ENCODE results near the gene BRI3.

The BRI3 gene

GRCh38 chr7:98295467-98296192, 14.1 kb downstream of the BRI3 start:
- TF ChIP-seq CTCF (IDR thresholded peaks at IDR 0.05; ENCODE audit: low read depth, low read length): no peak
- DNase-seq (ENCODE audit: extremely low read depth, low read depth): no peak

DNA sequence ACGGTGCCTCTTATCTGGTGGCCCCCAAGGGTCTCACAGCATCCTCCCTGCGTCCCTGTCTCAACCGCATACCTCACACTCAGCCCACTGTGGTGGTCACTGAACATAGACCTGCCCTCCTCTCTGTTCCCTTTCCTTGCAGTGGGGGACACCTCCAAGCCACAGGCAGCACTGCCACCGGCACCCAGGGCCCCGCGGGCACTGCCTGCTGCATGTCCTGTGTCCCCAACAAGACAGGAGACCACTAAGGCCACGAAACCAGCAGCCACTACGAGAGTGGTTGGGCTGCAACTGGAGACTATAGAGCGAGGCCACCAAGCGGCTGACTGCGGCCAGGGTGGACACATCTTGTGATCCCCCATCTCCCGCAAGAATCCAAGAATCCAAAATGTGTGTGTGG, 15.3 kb downstream of the BRI3 start:
- DNase-seq (ENCODE audit: extremely low read depth, low read depth): no peak
- TF ChIP-seq CTCF (IDR thresholded peaks at IDR 0.05; ENCODE audit: low read depth, low read length): no peak

DNA sequence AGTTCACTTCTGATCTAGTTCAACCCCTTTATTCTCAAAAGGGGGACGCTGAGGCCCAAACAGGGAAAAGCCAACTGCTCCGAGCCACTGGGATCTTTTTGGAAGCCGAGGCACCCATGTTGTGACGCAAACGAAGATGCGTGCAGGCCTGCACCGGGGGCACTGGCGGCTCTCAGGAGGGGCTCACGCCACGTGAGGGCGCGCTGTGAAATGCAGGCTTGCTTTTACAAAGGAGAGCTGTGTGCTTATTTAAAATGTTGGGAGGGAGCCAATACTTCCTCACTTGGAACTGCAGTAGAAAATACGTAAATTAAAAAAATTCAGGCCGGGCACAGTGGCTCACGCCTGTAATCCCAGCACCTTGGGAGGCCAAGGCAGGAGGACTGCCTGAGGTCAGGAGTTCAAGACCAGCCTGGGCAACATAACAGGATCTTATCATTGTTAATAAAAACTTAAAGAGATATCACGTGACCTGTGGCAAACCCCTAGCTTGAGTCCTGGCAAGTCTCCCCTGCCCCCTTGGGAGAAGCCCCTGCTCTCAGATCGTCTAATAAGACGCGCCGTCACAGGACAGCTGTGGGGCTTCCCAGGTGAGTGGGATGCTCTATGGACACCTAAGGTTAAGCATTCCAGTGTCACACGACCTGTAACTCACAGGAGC, 16.3 kb downstream of the BRI3 start:
- DNase-seq (ENCODE audit: extremely low read depth, low read depth): no peak

GRCh38 chr7:98300595-98301372, 19.3 kb downstream of the BRI3 start:
- DNase-seq (ENCODE audit: extremely low read depth, low read depth): no peak
- TF ChIP-seq CTCF (IDR thresholded peaks at IDR 0.05; ENCODE audit: low read depth, low read length): no peak

More for the DNA sequence above, 16.3 kb downstream of the BRI3 start:
- no peak for TF ChIP-seq CTCF (IDR thresholded peaks at IDR 0.05; ENCODE audit: low read depth, low read length)

DNA sequence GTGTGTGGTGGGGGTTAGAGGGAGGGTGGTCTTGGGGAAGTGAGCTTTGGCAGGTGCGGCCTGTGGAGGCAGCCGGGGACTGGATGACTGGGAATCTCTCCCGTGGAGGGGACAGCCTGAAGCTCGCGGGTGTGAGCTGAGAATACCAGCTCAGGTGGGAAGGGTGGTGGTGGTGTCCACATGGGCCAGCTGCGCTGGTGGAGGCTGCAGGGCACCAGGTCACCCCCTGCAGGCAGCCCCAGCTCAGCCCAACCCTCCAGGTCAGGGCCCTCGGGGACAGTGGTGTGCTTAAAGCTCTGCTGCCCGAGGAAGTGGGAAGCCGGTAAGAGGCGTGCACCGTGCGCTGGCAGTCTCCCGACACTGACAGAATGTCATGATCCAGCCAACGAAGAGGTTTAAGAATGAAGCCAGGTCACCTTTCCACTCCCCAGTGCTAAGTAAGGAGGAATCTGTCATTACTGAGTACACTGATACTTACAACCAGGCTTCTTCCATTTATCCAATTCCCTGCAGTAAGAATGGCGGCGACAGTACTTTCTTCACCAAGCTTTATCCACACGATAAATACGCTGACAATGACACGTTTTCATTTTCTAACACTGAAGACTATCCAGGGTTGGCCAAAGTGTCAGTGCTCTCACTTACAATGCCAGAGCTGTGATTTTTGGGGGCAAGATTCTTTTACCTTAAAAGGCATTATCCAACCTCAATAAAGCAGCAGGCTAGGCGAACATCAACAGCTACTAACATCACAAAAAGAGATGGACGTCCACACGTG, 20.4 kb downstream of the BRI3 start:
- TF ChIP-seq CTCF (IDR thresholded peaks at IDR 0.05; ENCODE audit: low read depth, low read length): no peak
- DNase-seq (ENCODE audit: extremely low read depth, low read depth): no peak

GRCh38 chr7:98303176-98303865, 21.8 kb downstream of the BRI3 start:
- DNase-seq (ENCODE audit: extremely low read depth, low read depth): no peak
- TF ChIP-seq CTCF (IDR thresholded peaks at IDR 0.05; ENCODE audit: low read depth, low read length): no peak
